Stimulated activated CD8-positive, alpha-beta memory T cell treated with anti-CD3 and anti-CD28 coated beads, Interleukin-12 subunit alpha, Interleukin-12 subunit beta, amount 100 ng/mL, for 4 hours (primary cell): ENCODE data around the gene FRMPD1.

ENCODE experiments used
- DNase-seq: peaks from one replicate; pipeline ENCODE4 v3.0.0-alpha.2; 2020; ENCODE audit warnings: low read depth

The FRMPD1 gene

DNA sequence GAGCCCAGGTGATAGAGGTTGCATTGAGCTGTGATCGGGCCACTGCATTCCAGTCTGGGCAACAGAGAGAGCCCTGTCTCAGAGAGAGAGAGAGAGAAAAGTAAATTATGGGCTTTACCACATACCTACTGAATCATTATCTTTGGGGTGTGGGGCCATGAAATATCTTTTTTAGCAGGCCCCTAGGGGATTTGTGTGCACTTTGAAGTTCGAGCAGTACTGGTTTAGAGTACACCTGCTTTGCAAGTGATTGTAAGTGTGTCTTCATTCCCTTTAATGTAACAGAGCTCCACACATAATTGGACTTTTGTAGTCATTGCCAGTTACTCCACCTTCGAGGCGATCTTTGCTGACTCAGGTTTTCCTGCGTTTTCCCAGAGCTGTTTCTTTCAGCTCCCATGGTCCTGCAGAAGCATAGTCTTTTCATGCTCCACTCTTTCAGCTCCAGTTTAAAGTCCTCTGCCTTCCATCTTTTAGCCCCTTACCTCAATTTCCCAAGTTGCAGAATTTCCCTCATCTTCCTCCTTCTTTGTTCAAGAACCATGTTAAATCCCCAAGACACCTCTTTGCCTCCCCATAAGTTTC is 24.0 kb upstream of the FRMPD1 start:
- no peak for DNase-seq

DNA sequence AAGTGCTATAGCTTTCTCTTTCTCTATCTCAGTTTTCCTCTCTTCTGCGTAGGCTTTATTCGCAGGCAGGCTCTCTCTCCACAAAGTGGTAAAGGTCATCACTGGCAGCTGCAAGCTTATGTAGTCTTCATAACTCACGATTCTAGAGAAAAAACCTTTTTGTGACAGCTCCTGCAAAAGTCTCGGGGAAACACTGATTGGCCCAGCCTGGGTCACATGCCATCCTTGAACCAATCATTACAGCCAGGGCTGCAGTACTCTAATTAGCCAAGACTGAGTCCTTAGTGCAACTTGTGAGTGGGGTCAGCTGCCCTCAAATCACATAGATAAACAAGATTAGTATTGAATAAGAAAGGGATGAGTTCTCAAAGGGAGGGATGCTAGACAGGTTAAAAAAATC is 18.3 kb upstream of the FRMPD1 start:
- no peak for DNase-seq

DNA sequence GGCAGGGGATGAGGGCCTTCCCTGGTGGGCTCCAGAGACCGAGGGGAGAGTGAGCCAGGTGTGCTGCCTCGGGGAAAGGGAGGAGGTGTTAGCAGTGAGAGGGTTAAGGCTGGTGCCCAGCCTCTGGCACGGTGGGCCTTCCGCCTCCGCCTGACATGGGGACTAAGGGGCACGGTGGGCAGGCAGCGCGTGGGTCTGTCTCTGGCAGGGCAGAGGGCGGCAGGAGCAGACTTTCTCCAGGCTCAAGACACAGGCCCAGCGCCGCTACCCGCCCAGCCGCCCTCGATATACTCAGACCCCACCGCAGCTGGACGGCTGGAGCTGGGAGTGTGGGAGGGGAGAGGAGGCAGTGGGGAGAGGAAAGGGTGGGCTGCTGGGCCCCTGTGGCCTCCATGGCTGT is 14.9 kb upstream of the FRMPD1 start:
- no peak for DNase-seq

DNA sequence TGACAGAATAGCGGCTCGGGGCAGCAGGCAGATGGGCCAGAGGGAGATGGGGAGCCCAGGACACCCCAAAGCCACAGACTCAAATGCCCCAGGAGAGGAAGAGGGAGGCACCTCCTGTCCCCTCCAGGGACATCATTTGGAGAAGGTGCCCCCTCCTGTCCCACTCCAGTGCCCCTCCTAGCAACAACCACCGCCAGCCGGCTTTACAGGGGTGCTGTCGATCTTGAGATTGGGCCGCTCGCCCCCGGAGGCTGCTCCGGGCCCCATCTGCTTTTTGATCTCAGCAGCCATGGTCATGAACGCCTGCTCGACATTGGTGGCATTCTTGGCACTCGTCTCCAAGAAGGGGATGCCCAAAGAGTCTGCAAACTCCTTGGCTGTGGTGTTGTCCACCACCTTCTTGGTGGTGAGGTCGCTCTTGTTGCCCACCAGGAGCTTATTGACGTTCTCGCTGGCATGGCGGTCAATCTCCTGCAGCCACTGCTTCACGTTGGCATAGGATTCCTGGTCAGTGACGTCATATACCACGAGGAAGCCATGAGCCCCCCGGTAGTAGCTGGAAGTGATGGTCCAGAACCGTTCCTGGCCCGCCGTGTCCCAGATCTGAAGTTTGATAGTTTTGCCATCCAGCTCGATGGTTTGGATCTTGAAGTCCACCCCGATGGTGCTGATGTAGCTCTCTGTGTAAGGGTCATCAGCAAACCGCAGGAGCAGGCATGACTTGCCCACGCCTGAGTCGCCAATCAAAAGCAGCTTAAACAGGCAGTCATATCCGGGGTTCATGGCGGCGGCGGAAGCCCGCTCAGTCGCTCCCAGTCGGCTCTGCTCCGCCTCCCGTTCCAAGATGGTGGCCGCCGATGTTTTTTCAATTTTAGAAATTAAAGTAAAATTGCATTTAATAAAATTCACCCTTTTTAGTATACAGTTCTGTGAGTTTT is 14.0 kb upstream of the FRMPD1 start:
- no peak for DNase-seq

DNA sequence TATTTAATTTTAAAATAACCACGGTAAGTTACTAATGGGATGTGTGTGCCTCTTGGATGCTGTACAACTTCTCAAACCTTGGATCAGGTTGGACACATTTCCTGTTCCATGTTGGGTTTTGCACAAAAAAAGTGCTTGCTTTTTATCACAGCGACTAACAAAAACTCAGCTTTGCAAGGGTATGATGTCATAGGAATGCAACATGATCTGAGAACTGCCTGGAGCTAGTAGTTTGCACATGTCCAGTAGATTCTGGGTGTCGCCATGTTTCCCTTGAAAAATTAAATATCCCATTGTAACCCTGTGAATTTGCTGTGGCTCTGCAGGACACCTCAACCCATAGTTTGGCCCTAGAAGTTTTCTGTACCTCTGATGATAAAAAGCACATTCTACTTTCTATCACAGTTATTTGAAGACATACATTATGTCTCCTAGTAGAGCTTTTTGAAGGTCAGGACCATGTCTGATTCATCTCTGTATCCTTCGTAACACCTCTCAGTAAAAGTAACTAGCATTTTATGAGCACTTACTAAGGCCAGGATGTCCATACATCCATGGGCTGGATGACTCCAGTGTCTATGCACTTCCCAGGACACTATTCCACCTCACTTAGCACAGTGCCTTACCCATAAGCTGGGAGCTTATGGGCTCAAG is 11.5 kb upstream of the FRMPD1 start:
- no peak for DNase-seq

DNA sequence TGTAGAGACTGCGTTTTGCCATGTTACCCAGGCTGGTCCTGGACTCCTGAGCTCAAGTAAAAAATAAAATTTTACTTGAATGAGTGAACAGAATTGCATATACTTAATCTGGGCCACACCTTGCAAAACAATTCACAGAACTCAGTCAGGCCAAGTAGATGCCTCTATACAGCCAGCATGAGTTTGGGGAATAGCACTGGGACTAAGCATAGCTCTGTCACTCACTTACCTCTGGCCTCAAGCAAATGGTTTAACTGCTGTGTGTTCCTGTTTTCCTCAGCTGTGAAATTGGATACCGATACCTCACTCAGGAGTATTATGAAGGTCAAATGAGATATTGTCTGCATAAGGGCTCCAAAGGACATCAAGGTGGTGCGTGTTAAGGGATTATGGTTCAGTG is 10.9 kb upstream of the FRMPD1 start:
- no peak for DNase-seq

DNA sequence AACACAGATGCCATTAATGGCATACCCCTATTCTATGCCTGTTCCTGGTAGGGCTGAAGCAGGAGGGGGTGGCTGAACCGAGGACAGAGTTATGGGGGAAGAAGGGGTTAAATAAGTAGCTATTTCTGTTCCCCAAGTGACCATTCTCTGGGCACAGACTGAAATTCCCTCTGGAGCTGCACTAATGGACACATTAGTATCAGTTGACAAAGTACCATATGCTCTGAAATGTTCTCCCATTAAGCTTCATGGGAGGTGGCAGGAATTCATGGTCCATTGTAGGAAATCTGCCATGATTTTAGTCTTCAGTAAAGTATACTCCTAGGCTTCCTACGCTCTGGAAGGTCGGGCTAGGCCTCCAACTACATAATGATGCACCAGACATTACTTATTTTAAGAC is 10.5 kb upstream of the FRMPD1 start:
- DNase-seq = no peak

DNA sequence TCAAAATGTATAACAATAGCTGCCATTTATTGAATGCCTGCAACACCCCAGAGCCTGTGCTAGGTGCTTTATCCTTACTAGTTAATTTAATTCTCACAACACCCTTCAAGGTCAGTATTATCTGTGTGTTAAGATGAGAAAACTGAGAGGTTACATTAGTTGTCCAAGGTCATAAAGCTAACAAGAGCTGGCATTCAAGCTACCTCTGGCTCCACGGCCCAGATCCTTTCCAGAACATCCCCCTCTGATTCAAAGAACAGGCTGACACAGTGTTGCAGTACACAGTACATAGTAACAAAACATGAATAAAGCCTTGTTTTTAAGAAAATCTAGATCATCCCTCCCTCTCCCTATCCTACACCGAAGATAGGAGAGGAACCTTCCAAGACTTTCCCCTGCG is 9.4 kb upstream of the FRMPD1 start:
- DNase-seq = no peak

DNA sequence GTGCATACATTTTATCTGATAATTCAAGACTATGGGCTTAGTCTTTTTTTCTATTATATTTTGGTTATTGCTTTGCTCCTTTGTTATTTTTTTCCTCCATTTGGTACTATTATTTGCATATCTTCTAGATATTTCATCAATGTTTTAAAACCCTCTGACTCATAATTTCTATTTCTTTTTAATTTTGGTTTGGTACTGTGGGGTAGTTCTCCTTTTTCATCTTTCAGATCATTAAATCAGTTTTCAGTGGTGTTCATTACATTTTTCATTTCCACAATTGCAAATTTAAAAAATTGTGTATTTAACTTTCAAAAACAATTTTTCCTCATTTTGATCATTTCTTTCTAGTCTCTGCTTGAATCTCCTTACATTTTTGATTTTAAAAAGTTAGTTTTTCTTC is 7.5 kb upstream of the FRMPD1 start:
- DNase-seq = no peak

DNA sequence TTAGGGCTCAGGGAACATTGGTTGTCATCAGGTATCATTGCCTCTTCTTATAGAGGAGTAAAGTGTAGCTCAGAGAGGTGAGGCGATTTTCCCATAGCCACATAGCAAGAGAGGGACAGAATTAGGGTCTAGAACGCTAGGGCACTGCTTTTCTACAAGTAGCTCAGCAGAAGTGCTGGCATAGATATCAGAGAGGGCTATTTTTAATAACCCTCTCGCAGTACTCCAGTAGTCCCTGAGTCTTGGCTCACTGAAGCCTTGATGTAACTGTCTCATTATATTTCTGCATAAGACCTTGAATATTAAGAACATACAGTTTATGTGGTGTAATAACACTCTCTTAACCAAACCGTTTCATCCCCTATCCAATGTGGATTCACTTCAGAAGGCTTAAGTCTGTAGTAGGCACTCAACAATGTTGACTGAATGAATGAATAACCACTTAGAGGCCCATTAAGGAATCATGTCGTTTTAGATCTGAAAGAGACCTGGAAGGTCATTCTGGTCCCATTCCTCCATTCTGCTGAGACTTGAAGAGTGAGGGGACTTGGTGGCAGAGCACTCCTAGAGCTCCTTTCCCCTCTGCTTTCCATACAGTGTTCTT is 4.7 kb upstream of the FRMPD1 start:
- DNase-seq = no peak

DNA sequence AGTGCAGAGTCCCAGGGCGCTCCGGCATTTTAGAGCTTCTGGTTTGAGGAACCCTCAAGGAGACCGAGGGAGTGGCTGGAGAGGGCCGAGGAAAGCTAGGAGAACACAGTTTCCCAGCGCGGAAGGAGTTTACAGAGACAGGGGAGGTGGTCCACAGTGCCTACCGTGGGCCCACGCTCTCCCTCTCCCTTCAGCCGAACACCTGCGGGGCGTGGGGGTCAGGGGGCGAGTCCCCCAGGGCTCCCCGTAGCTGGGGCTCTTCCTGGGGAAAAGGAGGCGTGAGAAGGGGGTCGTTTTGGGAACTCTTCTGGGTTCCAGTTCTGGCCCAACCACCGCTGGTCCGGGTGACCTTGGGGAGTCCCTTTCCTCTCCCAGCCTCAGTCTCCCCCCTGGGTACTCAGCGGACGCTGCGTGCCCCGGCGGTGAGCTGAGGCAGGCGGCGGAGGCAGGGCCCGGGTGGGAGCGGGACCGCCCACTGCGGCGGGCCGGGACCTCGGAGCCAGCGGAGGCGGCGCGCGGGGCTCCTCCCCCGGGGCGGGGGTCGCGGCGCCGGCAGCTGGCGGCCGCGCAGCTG is 368 bp upstream of the FRMPD1 start:
- DNase-seq = no peak

DNA sequence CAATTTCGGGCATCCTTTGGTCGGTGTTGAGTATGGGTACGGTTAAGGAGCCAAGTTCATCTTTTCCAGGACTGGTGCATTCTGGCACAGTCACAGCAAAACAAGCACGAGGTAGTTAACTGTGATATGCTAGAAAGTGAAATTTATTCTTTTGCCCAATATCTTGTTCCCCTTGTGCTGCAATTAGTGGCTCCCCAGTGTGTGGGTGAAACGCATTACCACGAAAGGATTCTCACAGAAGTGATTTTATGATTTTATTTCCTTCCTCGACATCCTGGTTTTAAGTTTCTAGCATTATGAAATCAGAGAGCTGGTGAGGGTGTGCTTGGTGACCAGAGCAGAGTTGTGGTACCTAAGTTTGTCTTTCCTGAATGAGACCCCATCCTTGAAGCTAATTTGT is 1.5 kb downstream of the FRMPD1 start:
- DNase-seq = no peak

DNA sequence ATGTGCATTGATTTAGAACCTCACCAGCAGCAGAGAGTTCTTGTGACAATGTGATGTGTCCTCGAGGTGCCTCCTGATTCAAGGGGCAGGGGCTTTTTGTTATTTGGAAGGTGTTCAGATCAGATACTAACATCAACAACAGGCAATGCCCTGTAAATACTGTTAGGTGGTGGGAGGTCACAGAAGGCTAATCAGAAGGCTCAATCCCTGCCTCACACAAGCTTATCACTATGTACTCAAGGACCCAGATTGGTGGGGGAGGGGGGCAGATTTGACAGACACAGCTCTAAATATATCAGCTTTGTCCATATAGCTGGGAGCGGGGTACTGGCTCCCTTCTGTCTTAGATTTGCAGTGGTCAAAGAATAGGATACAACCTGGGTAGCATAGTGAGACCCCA is 2.6 kb downstream of the FRMPD1 start:
- no peak for DNase-seq

DNA sequence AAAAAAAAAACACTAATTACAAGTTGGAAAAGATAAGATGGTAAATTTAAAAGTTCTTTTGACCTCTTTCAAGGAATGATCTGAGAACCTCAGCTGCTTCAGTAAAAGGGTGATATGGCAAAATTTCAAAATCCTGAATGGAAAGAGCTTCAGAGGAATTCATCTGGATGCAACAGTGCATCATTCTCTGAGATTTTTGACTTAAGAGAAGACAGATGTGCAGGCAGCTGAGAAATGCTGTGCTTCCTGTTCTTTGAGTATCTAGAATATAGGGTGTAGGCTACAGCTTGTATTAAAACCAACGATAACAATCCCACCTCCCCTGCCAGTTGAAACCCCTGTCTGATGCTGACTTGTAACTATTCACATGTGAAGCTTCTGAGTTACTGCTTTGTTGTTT is 6.2 kb downstream of the FRMPD1 start:
- no peak for DNase-seq

DNA sequence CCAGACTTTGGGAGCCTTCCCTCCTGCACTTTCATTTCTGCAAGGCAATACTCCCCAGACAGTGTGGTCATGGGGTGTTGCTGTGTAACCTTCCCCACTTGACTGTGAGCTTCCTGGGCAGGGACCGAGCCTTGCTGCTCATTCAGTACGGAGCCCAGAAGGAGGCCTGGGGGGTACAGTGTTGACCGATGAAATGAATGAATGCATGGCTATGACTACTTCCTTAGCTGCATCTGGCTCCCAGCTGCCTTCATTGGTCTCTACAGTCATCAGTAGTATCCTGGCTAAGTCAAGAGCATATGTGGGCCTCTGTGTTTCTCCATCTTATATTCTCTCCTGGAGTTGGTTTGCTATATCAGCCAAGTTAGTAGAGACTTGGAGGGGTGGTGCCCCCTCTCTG is 9.9 kb downstream of the FRMPD1 start:
- DNase-seq = no peak

DNA sequence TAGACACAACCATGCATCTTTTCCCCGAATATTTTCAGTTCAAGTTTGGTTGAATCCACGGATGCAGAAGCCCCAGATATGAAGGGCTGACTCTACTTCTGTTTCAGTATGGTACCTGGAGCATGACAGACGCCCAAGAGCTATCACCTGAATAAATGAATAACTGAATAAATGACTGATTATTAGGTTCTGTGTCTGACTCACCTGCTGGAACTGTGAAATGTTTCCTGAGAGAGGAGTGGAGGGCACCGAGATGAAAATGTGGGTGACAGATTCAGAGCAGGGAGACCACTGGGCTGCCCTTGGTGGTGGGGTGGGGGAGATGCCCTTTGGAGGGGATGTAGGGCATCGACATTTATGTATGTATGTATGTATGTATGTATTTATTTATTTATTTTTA is 13.2 kb downstream of the FRMPD1 start:
- DNase-seq = no peak

DNA sequence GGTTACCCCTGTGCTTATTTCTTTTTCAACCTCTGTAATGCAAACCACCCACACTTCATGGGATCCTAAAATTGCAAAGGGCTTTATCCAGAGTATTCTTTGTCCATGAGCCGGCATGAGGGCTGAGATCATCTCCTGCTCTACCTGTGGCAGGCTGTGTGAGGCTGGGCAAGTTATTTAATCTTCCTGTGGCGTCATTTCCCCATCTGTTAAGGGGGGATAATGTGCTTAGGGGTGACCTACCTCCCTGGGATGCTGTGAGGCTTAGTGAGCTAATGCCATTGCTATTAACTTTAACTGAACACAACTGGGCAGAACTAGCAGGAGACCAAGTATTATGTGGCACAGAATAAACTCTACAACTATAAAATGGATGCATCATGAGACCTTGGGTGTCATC is 17.0 kb downstream of the FRMPD1 start:
- no peak for DNase-seq

DNA sequence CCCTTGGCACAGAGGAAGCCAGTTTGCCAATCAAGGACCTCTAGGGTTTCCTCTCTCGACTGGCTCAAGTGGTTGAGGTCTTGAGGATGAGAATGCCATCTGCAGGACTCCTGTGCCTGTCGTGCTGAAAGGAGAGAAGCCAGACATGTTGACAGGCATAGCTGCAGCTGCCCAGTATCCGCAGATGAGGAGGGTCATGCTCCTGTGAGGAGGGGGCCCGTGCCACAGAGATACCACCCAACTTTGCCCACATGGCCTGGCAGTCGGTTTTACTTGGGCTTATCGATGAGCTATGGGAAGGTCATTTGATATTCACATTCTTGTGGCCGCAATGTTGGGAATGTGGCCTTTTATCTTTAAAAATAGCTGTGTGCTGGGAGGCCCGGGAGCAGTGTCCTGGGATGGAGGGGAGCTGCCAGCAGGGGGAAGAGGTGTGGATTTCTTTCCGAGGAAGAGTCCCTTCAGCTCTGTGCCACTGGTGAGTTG is 17.4 kb downstream of the FRMPD1 start:
- no peak for DNase-seq

DNA sequence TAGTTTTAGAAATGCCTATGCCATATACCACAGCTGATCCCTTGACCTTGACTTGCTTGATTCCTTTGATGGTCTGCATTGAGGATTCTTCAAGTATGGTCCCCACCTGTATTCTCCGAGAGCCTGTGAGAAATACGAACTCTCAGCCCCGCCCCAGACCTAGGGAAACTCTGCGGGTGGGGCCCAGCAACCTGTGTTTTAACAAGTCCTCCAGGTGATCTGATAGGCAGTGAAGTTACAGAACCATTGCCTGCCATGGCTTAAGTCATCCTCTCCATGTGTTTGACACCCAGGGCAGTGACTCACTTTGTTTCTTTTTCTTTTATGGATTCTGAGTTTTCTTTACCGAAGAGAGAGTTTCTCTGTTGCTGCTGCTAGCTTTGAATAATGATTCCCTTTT is 18.5 kb downstream of the FRMPD1 start:
- no peak for DNase-seq

DNA sequence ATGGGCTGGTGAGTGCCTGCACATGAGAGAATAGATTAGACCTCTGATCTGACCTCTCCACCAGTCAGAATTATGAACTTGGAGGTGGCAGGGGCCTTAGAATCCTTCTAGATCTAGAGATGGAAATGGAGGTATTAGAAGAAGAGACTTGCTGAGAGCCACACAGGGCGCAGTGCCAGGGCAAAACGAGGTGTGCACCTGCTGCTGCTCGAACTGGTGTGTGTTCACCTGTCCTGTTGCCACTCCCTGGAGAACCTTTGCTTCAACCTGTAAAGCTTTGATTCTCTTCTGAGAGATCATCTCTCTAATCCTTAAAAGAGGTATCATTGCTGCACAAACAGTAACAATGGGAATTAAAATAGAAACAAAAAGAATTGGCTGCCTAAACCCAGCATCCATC is 24.9 kb downstream of the FRMPD1 start:
- DNase-seq = no peak

DNA sequence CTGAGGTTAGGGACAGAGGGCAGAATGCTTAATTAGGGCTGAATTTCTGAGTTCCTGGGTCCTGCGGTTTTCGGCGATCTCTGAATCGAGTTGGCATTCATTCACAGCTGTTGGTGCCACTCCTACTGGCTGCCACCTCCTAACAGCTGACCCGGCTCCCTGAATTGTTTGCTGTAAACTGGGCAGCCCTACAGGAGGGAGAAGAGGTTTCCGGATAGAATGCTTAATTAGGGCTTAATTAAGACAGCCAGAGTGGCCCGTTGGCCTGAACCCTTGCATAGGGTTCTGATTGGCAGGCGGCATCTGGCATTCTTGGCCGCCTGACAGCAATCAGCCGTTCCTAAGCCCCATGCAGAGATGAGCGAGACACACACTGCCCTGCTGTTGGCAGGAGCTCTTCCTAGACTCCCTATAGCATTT is 25.7 kb downstream of the FRMPD1 start:
- no peak for DNase-seq

DNA sequence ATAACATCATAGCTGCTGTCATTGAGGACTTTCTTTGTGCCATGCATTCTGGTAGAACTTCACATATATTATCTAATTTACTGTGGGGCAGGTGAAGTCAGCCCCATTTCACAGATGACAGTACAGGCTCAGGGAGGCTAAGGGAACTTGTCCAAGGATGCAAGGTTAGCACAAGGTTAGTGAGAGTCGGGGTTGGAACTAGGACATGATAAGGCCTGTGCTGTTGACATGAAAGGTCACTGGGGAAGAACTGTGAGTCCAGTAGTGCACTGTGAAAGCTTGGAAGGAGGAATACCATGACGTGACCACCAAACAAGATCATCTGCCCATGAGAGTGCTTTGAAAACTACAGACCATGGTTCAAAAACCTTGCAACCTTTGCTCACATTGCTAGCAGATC is 26.7 kb downstream of the FRMPD1 start:
- no peak for DNase-seq
